Type B pancreatic cell (in vitro differentiated cells): ENCODE data around the gene LIN37. TPM values are rescaled to one million over a fixed set of nuclear protein-coding genes. Genes with fewer than 3 reads are reported as not detected.

Experiments
- DNase-seq: peaks from one replicate; pipeline ENCODE4 v3.0.0; 2021; ENCODE audit warnings: mixed read lengths; ENCODE audit not compliant: unreplicated experiment; ENCODE audit errors: extremely low spot score
- H3K27ac Mint-ChIP-seq: 2 replicates; pipeline ENCODE4 v1.8.0; 2021; ENCODE audit warnings: mild to moderate bottlenecking, mixed read lengths
- H3K27me3 Mint-ChIP-seq: 2 replicates; pipeline ENCODE4 v1.8.0; 2021; ENCODE audit warnings: mixed read lengths
- H3K36me3 Mint-ChIP-seq: 2 replicates; pipeline ENCODE4 v1.8.0; 2021; ENCODE audit warnings: mixed read lengths
- H3K4me1 Mint-ChIP-seq: one replicate; pipeline ENCODE4 v1.8.0; 2021; ENCODE audit warnings: mixed read lengths; ENCODE audit not compliant: unreplicated experiment
- H3K4me3 Mint-ChIP-seq: 2 replicates; pipeline ENCODE4 v1.8.0; 2021; ENCODE audit warnings: mild to moderate bottlenecking, mixed read lengths
- H3K9me3 Mint-ChIP-seq: 2 replicates; pipeline ENCODE4 v1.8.0; 2021; ENCODE audit warnings: mixed read lengths
- total RNA-seq: library from RNA; stranded (reverse); gene quantifications from 2 replicates; pipeline ENCODE4 v1.2.1, GENCODE V29; 2021; ENCODE audit warnings: low replicate concordance
- TF ChIP-seq, protein P1 (sequence below): fragments of 200-600 bp; sonication (generic); conservative IDR thresholded peaks from 2 replicates; pipeline ENCODE4 v1.5.0; 2021; ENCODE audit warnings: antibody characterized with exemption, mild to moderate bottlenecking

The LIN37 gene
- total RNA-seq, 1 donor from 2014 or later, result 17.9 TPM

- Mint-ChIP-seq H3K4me3 (peak overlapping the region; percentile 65), H3K9me3 (no peaks in the 10 kb centered on the region), H3K27ac (peak overlapping the region; percentile 73), H3K4me1 (peaks cover 2% of the 10 kb centered on the region), H3K36me3 (peaks cover 4% of the 10 kb centered on the region), H3K27me3 (no peaks in the 10 kb centered on the region)
- TF ChIP-seq, protein P1, sequence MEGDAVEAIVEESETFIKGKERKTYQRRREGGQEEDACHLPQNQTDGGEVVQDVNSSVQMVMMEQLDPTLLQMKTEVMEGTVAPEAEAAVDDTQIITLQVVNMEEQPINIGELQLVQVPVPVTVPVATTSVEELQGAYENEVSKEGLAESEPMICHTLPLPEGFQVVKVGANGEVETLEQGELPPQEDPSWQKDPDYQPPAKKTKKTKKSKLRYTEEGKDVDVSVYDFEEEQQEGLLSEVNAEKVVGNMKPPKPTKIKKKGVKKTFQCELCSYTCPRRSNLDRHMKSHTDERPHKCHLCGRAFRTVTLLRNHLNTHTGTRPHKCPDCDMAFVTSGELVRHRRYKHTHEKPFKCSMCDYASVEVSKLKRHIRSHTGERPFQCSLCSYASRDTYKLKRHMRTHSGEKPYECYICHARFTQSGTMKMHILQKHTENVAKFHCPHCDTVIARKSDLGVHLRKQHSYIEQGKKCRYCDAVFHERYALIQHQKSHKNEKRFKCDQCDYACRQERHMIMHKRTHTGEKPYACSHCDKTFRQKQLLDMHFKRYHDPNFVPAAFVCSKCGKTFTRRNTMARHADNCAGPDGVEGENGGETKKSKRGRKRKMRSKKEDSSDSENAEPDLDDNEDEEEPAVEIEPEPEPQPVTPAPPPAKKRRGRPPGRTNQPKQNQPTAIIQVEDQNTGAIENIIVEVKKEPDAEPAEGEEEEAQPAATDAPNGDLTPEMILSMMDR, result peak; percentile 41
- DNase-seq, result no peak
Measured at GRCh38 chr19:35736913-35737886, 11.2 kb upstream of the LIN37 start.

- Mint-ChIP-seq H3K27ac (no peak overlapping the region), H3K4me1 (peaks cover 3% of the 10 kb centered on the region), H3K27me3 (no peaks in the 10 kb centered on the region), H3K36me3 (peaks cover 4% of the 10 kb centered on the region), H3K4me3 (peak overlapping the region; percentile 34), H3K9me3 (no peaks in the 10 kb centered on the region)
- TF ChIP-seq, protein P1, result no peak
- no peak for DNase-seq
Measured at GRCh38 chr19:35738021-35738886, 10.1 kb upstream of the LIN37 start.

DNA sequence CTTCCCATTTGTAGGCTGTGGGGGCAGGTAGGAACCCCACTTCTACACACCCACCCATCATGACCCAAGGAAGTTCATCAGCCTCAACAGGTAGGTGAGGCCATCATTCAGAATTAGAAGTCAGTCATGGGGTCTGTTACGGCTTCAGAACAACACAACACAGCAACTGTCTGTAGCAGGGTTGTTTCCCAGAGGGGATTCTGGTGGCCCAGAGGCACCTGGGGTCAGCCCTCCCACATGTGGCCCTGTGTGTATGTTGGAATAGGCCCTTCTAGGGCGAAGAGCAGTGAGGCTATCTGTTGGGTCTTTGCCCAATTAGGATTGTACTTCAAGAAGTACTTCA lies 9.5 kb upstream of the LIN37 start:
- Mint-ChIP-seq H3K4me1 (peaks cover 3% of the 10 kb centered on the region), H3K36me3 (peaks cover 4% of the 10 kb centered on the region), H3K27ac (no peak overlapping the region), H3K27me3 (no peaks in the 10 kb centered on the region), H3K4me3 (peak overlapping the region; percentile 34), H3K9me3 (no peaks in the 10 kb centered on the region)
- TF ChIP-seq, protein P1, result no peak
- no peak for DNase-seq

DNA sequence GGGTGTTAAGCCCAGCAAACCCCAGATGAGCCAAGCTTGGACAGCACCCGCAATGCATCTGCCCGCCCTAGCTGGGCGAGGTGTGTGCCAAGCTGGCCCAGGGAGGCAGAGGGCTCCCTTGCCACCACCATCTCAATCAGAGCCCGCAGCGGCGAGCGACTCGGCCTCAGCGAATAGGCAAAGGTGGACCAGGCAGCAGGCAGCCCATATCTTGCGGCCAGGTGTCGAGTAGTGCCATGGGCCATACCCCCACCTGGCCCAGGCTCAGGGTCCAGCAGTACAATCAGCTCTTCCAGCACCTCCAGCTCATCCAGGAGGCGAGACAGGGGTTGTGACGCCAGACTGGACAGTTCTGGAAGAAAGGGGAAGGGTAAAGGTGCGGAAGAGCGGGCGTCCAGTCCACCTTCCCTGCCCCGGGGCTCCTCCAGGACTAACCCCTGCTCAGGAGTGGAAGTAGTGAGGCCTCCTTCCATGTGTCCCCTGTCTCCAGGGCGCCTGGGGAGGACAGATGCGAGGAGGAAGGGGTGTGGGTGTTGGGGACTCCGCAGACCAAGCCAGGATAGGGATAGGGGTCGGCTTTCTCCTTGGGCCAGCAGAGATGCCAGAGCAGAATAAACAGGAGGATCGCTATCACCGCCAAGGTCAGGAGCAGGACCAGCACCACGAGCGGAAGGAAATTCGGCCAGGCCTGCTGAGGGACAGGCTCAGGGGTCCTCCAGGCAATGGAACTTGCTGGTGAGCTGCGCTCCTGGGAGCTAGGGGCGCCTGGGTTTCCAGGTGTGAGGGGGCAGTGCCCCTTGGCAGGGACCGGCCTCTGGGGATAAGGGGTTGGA lies 8.9 kb upstream of the LIN37 start:
- H3K4me3 Mint-ChIP-seq, result peak overlapping the region; percentile 68
- no peaks in the 10 kb centered on the region for H3K9me3 Mint-ChIP-seq
- peaks cover 4% of the 10 kb centered on the region for H3K36me3 Mint-ChIP-seq
- no peak overlapping the region for H3K27ac Mint-ChIP-seq
- no peaks in the 10 kb centered on the region for H3K27me3 Mint-ChIP-seq
- TF ChIP-seq, protein P1, result no peak
- DNase-seq, result no peak
- H3K4me1 Mint-ChIP-seq, result peaks cover 6% of the 10 kb centered on the region

- TF ChIP-seq, protein P1, result no peak
- no peak for DNase-seq
- peak overlapping the region; percentile 82 for H3K27ac Mint-ChIP-seq
- H3K4me3 Mint-ChIP-seq, result peak overlapping the region; percentile 90
- H3K4me1 Mint-ChIP-seq, result peaks cover 8% of the 10 kb centered on the region
- H3K9me3 Mint-ChIP-seq, result no peaks in the 10 kb centered on the region
- no peaks in the 10 kb centered on the region for H3K27me3 Mint-ChIP-seq
- peaks cover 4% of the 10 kb centered on the region for H3K36me3 Mint-ChIP-seq
Measured at GRCh38 chr19:35740108-35740422, 8.3 kb upstream of the LIN37 start.
